GM10266 (cell line): ENCODE data around the gene INTS11.

ENCODE experiments used
- DNase-seq: peaks from one replicate; pipeline ENCODE4 v3.0.0; 2012; ENCODE audit errors: extremely low spot score
- TF ChIP-seq, protein P1 (sequence below): IDR thresholded peaks from 2 replicates; pipeline ENCODE4 v1.5.1; 2012; ENCODE audit warnings: mild to moderate bottlenecking, low read depth; ENCODE audit not compliant: control insufficient read depth, insufficient read depth; ENCODE audit errors: missing control alignments

INTS11 gene

DNA sequence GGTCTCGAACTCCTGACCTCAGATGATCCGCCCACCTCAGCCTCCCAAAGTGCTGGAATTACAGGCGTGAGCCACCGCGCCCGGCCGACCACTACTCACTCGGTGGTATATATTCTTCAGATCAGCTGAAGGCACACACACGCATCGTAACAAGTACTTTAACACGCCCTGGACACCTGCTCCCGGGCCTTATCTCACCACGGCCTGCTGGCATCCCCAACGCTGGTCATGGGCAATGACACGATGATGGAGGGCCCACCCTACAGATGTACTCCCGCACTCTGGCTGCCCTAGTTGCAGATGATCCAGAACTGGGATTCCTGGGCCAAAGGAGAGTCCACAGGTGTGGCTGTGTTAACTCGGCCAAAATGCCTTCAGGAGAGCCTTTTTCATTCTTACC is 62.4 kb downstream of the INTS11 start:
- TF ChIP-seq, protein P1, sequence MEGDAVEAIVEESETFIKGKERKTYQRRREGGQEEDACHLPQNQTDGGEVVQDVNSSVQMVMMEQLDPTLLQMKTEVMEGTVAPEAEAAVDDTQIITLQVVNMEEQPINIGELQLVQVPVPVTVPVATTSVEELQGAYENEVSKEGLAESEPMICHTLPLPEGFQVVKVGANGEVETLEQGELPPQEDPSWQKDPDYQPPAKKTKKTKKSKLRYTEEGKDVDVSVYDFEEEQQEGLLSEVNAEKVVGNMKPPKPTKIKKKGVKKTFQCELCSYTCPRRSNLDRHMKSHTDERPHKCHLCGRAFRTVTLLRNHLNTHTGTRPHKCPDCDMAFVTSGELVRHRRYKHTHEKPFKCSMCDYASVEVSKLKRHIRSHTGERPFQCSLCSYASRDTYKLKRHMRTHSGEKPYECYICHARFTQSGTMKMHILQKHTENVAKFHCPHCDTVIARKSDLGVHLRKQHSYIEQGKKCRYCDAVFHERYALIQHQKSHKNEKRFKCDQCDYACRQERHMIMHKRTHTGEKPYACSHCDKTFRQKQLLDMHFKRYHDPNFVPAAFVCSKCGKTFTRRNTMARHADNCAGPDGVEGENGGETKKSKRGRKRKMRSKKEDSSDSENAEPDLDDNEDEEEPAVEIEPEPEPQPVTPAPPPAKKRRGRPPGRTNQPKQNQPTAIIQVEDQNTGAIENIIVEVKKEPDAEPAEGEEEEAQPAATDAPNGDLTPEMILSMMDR, result no peak
- DNase-seq, result no peak
